Measurements from ENCODE around the gene ZBTB20. TPM values are rescaled to one million over a fixed set of nuclear protein-coding genes. Genes with fewer than 3 reads are reported as not detected.

Gene ZBTB20
- total and polyA plus RNA-seq, 2 of the 4 experiments (the other 2 are of a cell fraction): 0.75 to 14.7 TPM

DNA sequence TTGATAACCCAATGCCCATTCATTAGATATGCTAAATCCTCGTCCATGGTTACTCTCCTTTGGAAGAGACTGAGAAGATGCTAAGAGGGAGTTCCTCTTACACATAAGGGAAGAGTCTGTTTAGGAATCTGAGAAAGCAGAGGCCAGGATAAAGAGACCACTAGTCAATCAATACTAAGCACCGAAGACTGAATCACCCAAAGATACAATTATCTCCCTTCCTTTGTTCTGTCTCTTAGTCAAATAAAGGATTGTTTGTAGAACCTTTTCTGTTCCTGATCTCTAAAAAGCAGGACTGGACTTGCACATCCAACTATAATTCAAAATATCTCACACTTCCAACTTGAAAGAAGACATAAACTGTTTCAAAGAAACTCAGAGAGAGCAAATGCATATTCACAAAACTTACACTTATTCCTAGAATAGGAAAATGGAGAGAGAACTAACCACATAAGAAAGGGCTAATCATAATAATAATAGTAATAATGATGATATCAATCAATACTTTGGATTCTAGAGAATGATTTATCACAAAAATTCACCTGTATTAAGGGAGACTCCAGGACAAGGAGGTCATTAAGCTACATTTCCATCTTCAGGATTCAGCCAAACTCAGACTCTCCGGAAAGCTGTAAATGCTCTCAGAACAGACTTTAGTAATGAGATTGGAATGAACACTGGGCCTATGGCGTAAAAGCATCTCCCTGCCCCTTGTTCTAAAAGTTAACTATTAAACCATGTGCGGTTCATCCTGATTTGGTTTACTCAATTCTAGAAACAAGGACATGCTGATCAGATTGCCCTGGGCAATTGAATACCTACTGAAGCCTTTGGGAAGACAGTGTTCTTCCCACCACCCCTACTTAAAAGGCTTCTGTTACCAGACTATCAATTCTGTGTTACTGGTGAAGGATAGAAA lies 401.5 kb downstream of the ZBTB20 start:
- intact Hi-C loops (cut with micrococcal nuclease): no loop called here
- ChIA-PET CTCF (no interaction called here), POLR2A (ENCODE audit: unreplicated experiment) (no interaction called here)
- peak; percentile 95 for ATAC-seq (ENCODE audit: low read depth)
- H3K36me3 ChIP-seq (ENCODE audit: control insufficient read depth, insufficient read depth, low read length): no peaks in the 10 kb centered on the region
- dilution Hi-C loops (cut with HindIII; ENCODE audit: low sequenced_read_pairs, unreplicated experiment): no loop called here
- no peaks in the 10 kb centered on the region for H4K20me1 ChIP-seq (ENCODE audit: insufficient read depth, low read length)
- H3K4me2 ChIP-seq (ENCODE audit: low read depth, low read length): no peak overlapping the region
- no peaks in the 10 kb centered on the region for H3K9me1 ChIP-seq (ENCODE audit: insufficient read depth, low read length)
- no peak overlapping the region for H3K23ac ChIP-seq (ENCODE audit: low read depth, low read length)
- H4K5ac ChIP-seq (ENCODE audit: low read depth, low read length): no peak overlapping the region
- no peak overlapping the region for H4K91ac ChIP-seq (ENCODE audit: insufficient read depth, low read depth, low read length)
- no peak overlapping the region for H3K56ac ChIP-seq (ENCODE audit: extremely low read depth, insufficient read depth, low read length)
- in situ Hi-C loops (cut with MboI; ENCODE audit: low sequenced_read_pairs): no loop called here
- H3K4me1 ChIP-seq (ENCODE audit: control insufficient read depth, insufficient read depth, low read length): peaks cover 1% of the 10 kb centered on the region; the same call in 1 of the 2 replicates
- H2BK15ac ChIP-seq (ENCODE audit: low read depth, low read length): no peak overlapping the region
- H2BK120ac ChIP-seq (ENCODE audit: low read depth, low read length): no peak overlapping the region
- H3K4me3 ChIP-seq (ENCODE audit: insufficient read depth, low read depth, low read length): no peak overlapping the region
- no peak overlapping the region for H3K27ac ChIP-seq (ENCODE audit: insufficient read depth, low read length)
- peak overlapping the region; percentile 27 for H2BK5ac ChIP-seq (ENCODE audit: low read depth, low read length, poor library complexity, severe bottlenecking)
- no peaks in the 10 kb centered on the region for H3K27me3 ChIP-seq (ENCODE audit: control insufficient read depth, insufficient read depth, low read length)
- no peak overlapping the region for H2AK5ac ChIP-seq (ENCODE audit: low read depth, low read length)
- no TSS peak for BruUV-seq (replicated peaks)
- no peaks in the 10 kb centered on the region for H3K9me3 ChIP-seq (ENCODE audit: control insufficient read depth, insufficient read depth, low read length)
- H2AK9ac ChIP-seq (replicated peaks; ENCODE audit: low read depth, low read length, poor library complexity): no peak overlapping the region
- no peak overlapping the region for H3K9ac ChIP-seq (ENCODE audit: low read depth, low read length)
- no peaks in the 10 kb centered on the region for H3K79me1 ChIP-seq (ENCODE audit: low read depth in 1 of 2, low read length in 2 of 2)
- no peak overlapping the region for H2BK20ac ChIP-seq (ENCODE audit: low read depth, low read length)
- no peak overlapping the region for H3K4ac ChIP-seq (ENCODE audit: low read depth, low read length)
- no CpG with 5 or more reads among the region's 5 CpGs for WGBS, 2 experiments (ENCODE audit: extremely low coverage in 2 of 2, insufficient read length in 1 of 2)
- no peak overlapping the region for H3K18ac ChIP-seq (ENCODE audit: low read depth, low read length)
- no peak overlapping the region for H2AFZ ChIP-seq (replicated peaks; ENCODE audit: low read length, poor library complexity)
- DNase-seq: peak; percentile 66
- no peak overlapping the region for H3K14ac ChIP-seq (replicated peaks; ENCODE audit: low read depth, low read length)
- H4K8ac ChIP-seq (ENCODE audit: low read depth in 2 of 2, low read length in 2 of 2): no peak overlapping the region
- TF ChIP-seq CEBPB (IDR thresholded peaks at IDR 0.05; ENCODE audit: low read depth, low read length) (no peak), RFX5 (IDR thresholded peaks at IDR 0.05; ENCODE audit: low read depth, low read length) (no peak), RAD21 (IDR thresholded peaks at IDR 0.05; ENCODE audit: low read length) (no peak), NFE2L2 (IDR thresholded peaks at IDR 0.05; ENCODE audit: low read depth, low read length) (no peak), SMC3 (IDR thresholded peaks at IDR 0.05; ENCODE audit: low read depth, low read length) (no peak), RCOR1 (IDR thresholded peaks at IDR 0.05; ENCODE audit: insufficient replicate concordance, low read length) (no peak), POLR2A (IDR thresholded peaks at IDR 0.05; ENCODE audit: low read depth, low read length) (no peak), FOS (IDR thresholded peaks at IDR 0.05; ENCODE audit: low read depth, low read length) (no peak), MAZ (IDR thresholded peaks at IDR 0.05; ENCODE audit: borderline replicate concordance, low read depth, low read length) (no peak), CHD1 (IDR thresholded peaks at IDR 0.05; ENCODE audit: low read depth, low read length) (no peak), MAFK (IDR thresholded peaks at IDR 0.05; ENCODE audit: low read depth, low read length) (no peak), MXI1 (IDR thresholded peaks at IDR 0.05; ENCODE audit: borderline replicate concordance, low read depth, low read length) (no peak)
- TF ChIP-seq, protein P1, sequence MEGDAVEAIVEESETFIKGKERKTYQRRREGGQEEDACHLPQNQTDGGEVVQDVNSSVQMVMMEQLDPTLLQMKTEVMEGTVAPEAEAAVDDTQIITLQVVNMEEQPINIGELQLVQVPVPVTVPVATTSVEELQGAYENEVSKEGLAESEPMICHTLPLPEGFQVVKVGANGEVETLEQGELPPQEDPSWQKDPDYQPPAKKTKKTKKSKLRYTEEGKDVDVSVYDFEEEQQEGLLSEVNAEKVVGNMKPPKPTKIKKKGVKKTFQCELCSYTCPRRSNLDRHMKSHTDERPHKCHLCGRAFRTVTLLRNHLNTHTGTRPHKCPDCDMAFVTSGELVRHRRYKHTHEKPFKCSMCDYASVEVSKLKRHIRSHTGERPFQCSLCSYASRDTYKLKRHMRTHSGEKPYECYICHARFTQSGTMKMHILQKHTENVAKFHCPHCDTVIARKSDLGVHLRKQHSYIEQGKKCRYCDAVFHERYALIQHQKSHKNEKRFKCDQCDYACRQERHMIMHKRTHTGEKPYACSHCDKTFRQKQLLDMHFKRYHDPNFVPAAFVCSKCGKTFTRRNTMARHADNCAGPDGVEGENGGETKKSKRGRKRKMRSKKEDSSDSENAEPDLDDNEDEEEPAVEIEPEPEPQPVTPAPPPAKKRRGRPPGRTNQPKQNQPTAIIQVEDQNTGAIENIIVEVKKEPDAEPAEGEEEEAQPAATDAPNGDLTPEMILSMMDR (conservative IDR thresholded peaks at IDR 0.05; ENCODE audit: low read depth, low read length): no peak
- TF ChIP-seq, protein P2, sequence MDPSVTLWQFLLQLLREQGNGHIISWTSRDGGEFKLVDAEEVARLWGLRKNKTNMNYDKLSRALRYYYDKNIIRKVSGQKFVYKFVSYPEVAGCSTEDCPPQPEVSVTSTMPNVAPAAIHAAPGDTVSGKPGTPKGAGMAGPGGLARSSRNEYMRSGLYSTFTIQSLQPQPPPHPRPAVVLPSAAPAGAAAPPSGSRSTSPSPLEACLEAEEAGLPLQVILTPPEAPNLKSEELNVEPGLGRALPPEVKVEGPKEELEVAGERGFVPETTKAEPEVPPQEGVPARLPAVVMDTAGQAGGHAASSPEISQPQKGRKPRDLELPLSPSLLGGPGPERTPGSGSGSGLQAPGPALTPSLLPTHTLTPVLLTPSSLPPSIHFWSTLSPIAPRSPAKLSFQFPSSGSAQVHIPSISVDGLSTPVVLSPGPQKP (IDR thresholded peaks at IDR 0.05; ENCODE audit: borderline replicate concordance, low read depth, low read length): no peak
- TF ChIP-seq, protein P3, sequence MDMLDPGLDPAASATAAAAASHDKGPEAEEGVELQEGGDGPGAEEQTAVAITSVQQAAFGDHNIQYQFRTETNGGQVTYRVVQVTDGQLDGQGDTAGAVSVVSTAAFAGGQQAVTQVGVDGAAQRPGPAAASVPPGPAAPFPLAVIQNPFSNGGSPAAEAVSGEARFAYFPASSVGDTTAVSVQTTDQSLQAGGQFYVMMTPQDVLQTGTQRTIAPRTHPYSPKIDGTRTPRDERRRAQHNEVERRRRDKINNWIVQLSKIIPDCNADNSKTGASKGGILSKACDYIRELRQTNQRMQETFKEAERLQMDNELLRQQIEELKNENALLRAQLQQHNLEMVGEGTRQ (IDR thresholded peaks at IDR 0.05; ENCODE audit: low read depth, low read length): no peak

All from IMR-90 (cell line).